Duodenal mucosa (tissue), 2 donors: ENCODE data around the gene TNRC18.

Experiments
- H3K27ac ChIP-seq: one replicate; pipeline ENCODE4 v1.7.0; 2013; ENCODE audit warnings: low read depth, low read length
- H3K27me3 ChIP-seq, 2 donors: one replicate each; pipeline ENCODE4 v1.7.0; 2013; ENCODE audit warnings: low read length in 2 of 2, control low read depth in 1 of 2; ENCODE audit not compliant: insufficient read depth in 2 of 2, control insufficient read depth in 1 of 2
- H3K36me3 ChIP-seq, 2 donors: one replicate each; pipeline ENCODE4 v1.7.0; 2013; ENCODE audit warnings: low read length in 2 of 2, control low read depth in 1 of 2; ENCODE audit not compliant: insufficient read depth in 2 of 2, control insufficient read depth in 1 of 2
- H3K4me1 ChIP-seq, 2 donors: one replicate each; pipeline ENCODE4 v1.7.0; 2013; ENCODE audit warnings: low read length in 2 of 2, control low read depth in 1 of 2; ENCODE audit not compliant: insufficient read depth in 2 of 2, control insufficient read depth in 1 of 2
- H3K4me3 ChIP-seq, 2 donors: one replicate each; pipeline ENCODE4 v1.7.0; 2013; ENCODE audit warnings: low read length in 2 of 2, low read depth in 1 of 2
- H3K9ac ChIP-seq, 2 donors: one replicate each; pipeline ENCODE4 v1.7.0; 2013; ENCODE audit warnings: low read length in 2 of 2, low read depth in 1 of 2
- H3K9me3 ChIP-seq, 2 donors: one replicate each; pipeline ENCODE4 v1.7.0; 2013; ENCODE audit warnings: low read length in 2 of 2, control low read depth in 1 of 2; ENCODE audit not compliant: control insufficient read depth in 1 of 2

The TNRC18 gene

DNA sequence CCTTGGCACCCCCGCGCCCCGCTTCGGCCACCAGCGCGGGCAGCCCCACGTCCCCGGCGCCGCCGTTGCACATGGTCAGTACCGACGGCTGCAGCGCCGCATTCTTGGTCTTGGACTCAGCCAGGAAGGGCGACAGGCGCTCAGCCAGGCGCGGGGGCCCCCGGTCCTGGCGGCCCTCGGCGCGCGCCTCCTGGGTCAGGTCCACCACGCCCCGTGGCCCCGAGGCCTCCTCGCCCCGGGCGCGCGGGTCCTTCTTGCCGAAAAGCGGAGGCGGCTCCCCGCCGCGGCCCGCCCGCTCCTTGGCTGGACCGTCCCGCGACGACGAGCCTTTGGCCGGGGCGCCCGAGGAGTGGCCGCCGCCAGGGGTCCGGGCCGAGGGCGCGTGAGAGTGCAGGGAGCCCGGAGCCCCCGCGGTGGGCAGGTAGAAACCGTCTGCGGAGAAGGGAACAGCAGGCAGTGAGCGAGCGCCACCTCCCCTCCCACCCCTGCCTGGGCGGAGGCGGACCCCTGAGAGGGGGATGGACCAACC, 34.7 kb downstream of the TNRC18 start:
- H3K36me3 ChIP-seq, result peaks cover 15 to 63% of the 10 kb centered on the region in 2 donors
- no peaks in the 10 kb centered on the region for H3K4me1 ChIP-seq
- H3K4me3 ChIP-seq, result no peak overlapping the region
- H3K9me3 ChIP-seq, result no peaks in the 10 kb centered on the region
- no peak overlapping the region for H3K9ac ChIP-seq
- H3K27ac ChIP-seq, result no peak overlapping the region
- H3K27me3 ChIP-seq, result no peaks in the 10 kb centered on the region

DNA sequence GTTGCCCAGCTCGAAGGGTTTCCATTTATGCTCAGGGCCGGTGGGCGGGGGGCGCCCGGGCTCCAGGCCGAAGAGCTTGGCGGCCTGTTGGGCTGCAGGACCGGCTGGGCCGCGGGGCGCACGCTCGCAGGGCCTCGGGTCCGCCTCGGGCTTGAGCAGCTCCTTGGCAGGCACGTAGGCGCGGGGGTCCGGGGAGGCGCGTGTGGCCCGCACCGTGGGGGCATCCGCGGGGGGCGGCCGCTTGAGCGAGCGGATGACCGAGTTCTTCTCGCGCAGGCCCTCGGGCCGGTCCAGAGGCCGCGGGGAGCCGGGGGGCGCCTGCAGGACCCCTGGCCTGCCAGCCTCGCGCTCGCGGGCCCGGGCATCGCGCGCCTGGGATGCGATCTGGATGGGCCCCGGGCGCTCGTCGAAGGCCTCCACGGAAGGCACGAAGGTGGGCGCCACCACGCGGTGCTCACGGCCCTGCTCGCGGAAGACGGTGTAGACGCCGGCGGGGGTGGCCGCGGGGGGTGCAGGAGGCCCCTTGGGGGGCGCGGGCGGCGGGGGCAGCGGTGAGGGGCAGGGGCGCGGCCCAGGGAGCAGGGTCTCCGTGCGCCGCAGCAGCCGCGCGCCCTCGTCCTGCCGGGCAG, 35.2 kb downstream of the TNRC18 start:
- Histone ChIP-seq H3K9me3 (no peaks in the 10 kb centered on the region), H3K4me1 (peaks cover 0 to 2% of the 10 kb centered on the region in 2 donors), H3K27me3 (no peaks in the 10 kb centered on the region), H3K36me3 (peaks cover 14 to 57% of the 10 kb centered on the region in 2 donors), H3K4me3 (no peak overlapping the region), H3K27ac (no peak overlapping the region), H3K9ac (no peak overlapping the region)

GRCh38 chr7:5387711-5388245, 35.9 kb downstream of the TNRC18 start:
- no peak overlapping the region for H3K27ac ChIP-seq
- no peak overlapping the region for H3K4me3 ChIP-seq
- no peaks in the 10 kb centered on the region for H3K27me3 ChIP-seq
- peaks cover 0 to 3% of the 10 kb centered on the region in 2 donors for H3K4me1 ChIP-seq
- H3K9ac ChIP-seq, result no peak overlapping the region
- no peaks in the 10 kb centered on the region for H3K9me3 ChIP-seq
- H3K36me3 ChIP-seq, result peaks cover 14 to 51% of the 10 kb centered on the region in 2 donors

GRCh38 chr7:5384618-5385017, 39.0 kb downstream of the TNRC18 start:
- Histone ChIP-seq H3K4me1 (peaks cover 8 to 14% of the 10 kb centered on the region in 2 donors), H3K27ac (no peak overlapping the region), H3K4me3 (no peak overlapping the region), H3K9me3 (no peaks in the 10 kb centered on the region), H3K36me3 (peaks cover 5 to 24% of the 10 kb centered on the region in 2 donors), H3K27me3 (no peaks in the 10 kb centered on the region), H3K9ac (no peak overlapping the region)

DNA sequence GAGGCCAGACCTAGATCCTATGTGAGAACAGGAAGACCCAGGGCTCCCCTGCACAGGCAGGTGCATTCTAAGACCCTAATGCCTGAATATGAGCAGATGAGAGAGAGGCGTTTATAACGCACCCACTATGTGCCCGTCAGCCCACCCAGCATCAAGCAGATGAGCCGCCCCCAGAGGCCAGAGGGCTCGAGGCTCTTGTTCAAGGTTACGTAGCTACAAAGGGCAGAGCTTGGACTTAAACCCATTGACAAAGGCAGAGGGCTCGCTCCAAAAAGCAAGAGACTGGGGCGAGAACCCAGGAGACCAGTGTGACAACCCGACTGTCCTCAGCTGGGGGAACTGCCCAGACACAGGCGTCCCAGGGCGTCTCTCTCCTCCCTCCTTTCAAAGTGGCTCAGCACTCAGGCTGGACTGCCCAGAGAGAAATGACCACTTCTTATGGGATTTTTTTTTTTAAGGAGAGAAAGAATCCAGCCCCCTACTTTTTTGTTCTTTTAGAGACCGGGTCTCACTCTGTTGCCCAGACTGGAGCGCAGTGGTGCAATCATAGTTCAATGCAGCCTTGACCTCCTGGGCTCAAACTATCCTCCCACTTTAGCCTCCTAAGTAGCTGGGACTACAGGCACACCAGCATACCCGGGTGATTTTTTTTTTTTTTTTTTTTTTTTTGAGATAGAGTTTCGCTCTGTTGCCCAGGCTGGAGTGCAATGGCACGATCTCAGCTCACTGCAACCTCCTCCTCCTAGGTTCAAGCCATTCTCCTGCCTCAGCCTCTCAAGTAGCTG, 40.1 kb downstream of the TNRC18 start:
- Histone ChIP-seq H3K9ac (no peak overlapping the region), H3K36me3 (peaks cover 4 to 19% of the 10 kb centered on the region in 2 donors), H3K27ac (no peak overlapping the region), H3K27me3 (no peaks in the 10 kb centered on the region), H3K9me3 (no peaks in the 10 kb centered on the region), H3K4me1 (peaks cover 8 to 14% of the 10 kb centered on the region in 2 donors), H3K4me3 (no peak overlapping the region)

DNA sequence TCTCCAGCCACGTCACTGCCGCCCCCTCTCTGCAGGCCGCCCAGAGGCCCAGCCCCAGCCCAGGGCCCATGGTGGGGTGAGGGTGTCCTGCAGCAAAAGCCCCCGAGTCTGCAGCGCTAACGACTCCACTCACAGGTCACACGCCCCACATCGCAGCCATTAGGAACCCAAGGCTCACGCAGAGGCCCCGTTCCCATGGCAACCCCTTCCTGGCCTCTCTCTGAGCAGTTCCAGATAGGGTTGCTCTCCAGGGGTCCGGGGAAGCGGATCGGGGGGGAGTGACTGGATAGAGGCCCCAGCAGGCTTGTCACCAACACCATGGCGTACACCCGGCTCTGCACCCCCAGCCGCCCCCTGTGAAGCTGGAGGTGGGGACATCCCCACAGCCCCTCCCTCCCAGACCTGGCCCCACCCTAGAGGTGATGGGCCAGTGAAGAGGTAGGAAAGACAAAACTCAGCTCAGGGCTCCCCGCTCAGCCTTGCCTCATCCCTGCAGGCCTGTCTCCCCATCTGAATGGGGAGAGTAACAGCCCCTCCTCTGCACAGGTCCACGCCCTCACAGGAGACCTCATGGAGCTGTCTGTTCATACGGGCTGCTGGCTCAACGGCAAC, 41.2 kb downstream of the TNRC18 start:
- Histone ChIP-seq H3K27ac (no peak overlapping the region), H3K36me3 (peaks cover 4 to 16% of the 10 kb centered on the region in 2 donors), H3K9ac (no peak overlapping the region)

DNA sequence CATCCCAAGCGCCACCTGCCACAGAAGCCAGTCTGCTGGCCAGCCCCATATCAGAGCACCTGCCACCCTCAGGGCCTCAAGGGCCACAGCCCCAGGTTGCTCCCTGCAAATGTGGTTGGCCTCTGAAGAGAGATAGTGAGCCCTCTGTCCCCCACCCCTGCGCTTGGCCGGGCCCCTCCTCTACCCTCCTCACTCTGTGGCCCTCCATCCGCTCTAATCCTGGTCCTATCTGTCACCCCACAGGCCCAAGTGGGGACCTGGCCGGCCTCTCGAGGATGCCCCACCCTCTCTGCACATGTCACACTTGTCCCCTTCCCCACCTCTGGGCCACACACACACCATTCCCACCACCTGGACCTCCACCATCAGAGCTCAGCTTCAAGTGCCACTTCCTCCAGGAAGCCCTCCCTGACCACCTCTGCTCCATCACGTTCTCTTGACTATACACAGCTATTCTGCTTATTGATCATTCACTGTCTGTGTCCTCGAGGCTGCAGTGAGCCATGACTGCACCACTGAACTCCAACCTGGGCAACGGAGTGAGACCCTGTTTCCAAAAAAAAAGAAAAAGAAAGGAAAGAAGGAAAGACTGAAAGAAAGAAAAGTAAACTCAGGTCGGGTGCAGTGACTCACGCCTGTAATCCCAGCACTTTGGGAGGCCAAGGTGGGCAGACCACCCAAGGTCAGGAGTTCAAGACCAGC, 42.4 kb downstream of the TNRC18 start:
- Histone ChIP-seq H3K9ac (no peak overlapping the region), H3K27me3 (no peaks in the 10 kb centered on the region), H3K4me3 (no peak overlapping the region), H3K9me3 (no peaks in the 10 kb centered on the region), H3K36me3 (peaks cover 6 to 22% of the 10 kb centered on the region in 2 donors), H3K4me1 (peaks cover 8 to 14% of the 10 kb centered on the region in 2 donors), H3K27ac (no peak overlapping the region)

More for the DNA sequence above, 41.2 kb downstream of the TNRC18 start:
- Histone ChIP-seq H3K4me1 (peaks cover 8 to 14% of the 10 kb centered on the region in 2 donors), H3K4me3 (no peak overlapping the region), H3K27me3 (no peaks in the 10 kb centered on the region), H3K9me3 (no peaks in the 10 kb centered on the region)

GRCh38 chr7:5380350-5381070, 43.1 kb downstream of the TNRC18 start:
- peaks cover 13 to 29% of the 10 kb centered on the region in 2 donors for H3K36me3 ChIP-seq
- no peak overlapping the region for H3K4me3 ChIP-seq
- no peak overlapping the region for H3K9ac ChIP-seq
- H3K4me1 ChIP-seq, result peaks cover 8 to 14% of the 10 kb centered on the region in 2 donors
- H3K27me3 ChIP-seq, result no peaks in the 10 kb centered on the region
- H3K27ac ChIP-seq, result no peak overlapping the region
- no peaks in the 10 kb centered on the region for H3K9me3 ChIP-seq

DNA sequence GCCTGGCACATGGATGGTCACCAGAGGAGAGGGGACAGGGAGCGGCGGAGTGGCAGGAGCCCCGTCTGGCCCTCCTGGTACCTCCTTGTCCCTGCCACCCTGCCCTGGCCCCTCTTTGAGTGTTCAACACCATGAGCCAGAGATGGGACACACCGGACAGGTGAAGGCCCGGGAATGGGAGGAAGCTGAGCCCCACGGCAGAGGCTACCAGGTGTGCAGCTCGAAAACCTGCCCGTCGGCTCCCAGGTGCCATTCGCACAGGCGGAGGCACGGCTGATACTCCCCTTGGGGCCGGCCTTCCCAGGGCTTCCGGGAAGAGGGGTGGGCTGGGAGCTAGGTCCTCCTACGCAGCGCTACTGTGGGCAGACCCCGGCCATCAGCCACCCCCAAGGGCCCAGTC, 44.1 kb downstream of the TNRC18 start:
- Histone ChIP-seq H3K27ac (no peak overlapping the region), H3K4me1 (peaks cover 8 to 14% of the 10 kb centered on the region in 2 donors), H3K4me3 (no peak overlapping the region), H3K27me3 (no peaks in the 10 kb centered on the region), H3K9me3 (no peaks in the 10 kb centered on the region), H3K36me3 (peaks cover 16 to 33% of the 10 kb centered on the region in 2 donors), H3K9ac (no peak overlapping the region)
